MG63 (cell line): ENCODE data around the gene PCNT. TPM values are rescaled to one million over a fixed set of nuclear protein-coding genes. Genes with fewer than 3 reads are reported as not detected.

Experiments
- DNase-seq: peaks from one replicate; pipeline ENCODE4 v3.0.0-alpha.2; 2020
- H3K27me3 ChIP-seq: fragments of 250-450 bp; sonication (Bioruptor Pico); 2 replicates; pipeline ENCODE4 v1.5.1; 2020; ENCODE audit warnings: mild to moderate bottlenecking, moderate library complexity
- H3K36me3 ChIP-seq: fragments of 250-450 bp; sonication (Bioruptor Pico); 2 replicates; pipeline ENCODE4 v1.5.1; 2020; ENCODE audit warnings: mild to moderate bottlenecking, moderate library complexity
- H3K4me3 ChIP-seq: fragments of 250-450 bp; sonication (Bioruptor Pico); 2 replicates; pipeline ENCODE4 v1.5.1; 2020; ENCODE audit warnings: mild to moderate bottlenecking, moderate library complexity
- H3K9me3 ChIP-seq: fragments of 250-450 bp; sonication (Bioruptor Pico); 2 replicates; pipeline ENCODE4 v1.5.1; 2020; ENCODE audit warnings: mild to moderate bottlenecking, moderate library complexity
- total RNA-seq: library from RNA; depleted of rRNA; stranded (reverse); fragments of >200 nt; shearing (Covaris generic); gene quantifications from 2 replicates; pipeline ENCODE4 v1.2.3, GENCODE V29; 2014; ENCODE audit warnings: low replicate concordance

The PCNT gene
- total RNA-seq, 1 experiment from 2014 or later: 51.7 TPM

DNA sequence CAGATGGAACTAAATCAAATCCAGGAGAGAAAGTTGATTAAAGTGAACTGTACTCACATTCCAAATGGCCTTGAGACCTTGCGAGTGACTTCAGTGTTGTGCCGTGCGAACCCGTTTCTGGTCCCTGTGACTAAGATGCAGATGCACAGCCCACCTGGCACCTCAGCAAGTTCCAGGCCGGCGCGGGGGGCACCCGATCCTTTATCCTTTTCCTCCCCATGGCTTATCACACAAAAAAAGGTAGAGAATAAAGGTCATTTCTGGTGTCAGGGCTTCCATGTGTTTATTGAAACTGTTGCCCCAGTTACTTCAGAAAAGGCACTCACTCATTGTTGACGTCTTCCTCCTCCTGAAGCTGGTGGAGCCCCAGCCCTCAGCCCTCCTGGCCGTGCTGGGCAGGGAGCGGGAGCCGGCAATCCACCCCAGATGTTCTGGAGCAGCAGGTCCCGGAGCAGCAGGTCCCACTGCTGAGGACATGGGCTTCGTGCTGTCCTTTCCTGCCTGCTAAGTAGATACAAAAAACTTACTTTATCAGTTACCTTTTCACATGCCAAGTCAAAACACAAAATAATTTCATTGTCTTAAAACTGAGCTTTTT is 53.0 kb downstream of the PCNT start:
- H3K4me3 ChIP-seq: no peak overlapping the region
- H3K36me3 ChIP-seq: peaks cover 70% of the 10 kb centered on the region
- H3K27me3 ChIP-seq: no peaks in the 10 kb centered on the region
- DNase-seq: no peak
- H3K9me3 ChIP-seq: no peaks in the 10 kb centered on the region

DNA sequence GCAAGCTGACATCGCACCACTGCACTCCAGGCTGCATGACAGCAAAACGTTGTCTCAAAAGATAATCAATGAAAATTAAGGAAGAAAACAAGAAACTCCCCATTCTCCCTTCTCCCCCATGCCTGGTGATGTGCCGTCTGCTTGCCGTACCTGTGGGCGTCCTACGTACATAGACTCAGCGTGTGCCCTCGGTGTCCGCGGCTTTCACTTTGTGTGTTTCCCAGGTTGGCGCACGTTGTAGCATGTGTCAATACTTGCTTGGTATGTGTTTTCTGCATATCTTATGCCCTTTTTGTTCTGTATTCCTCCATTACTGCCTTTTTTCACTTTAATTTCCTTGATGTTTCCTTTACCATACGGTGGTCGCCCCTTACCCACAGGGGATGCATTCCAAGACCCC is 53.8 kb downstream of the PCNT start:
- DNase-seq: no peak
- Histone ChIP-seq H3K36me3 (peaks cover 69% of the 10 kb centered on the region), H3K4me3 (no peak overlapping the region), H3K9me3 (no peaks in the 10 kb centered on the region), H3K27me3 (no peaks in the 10 kb centered on the region)

DNA sequence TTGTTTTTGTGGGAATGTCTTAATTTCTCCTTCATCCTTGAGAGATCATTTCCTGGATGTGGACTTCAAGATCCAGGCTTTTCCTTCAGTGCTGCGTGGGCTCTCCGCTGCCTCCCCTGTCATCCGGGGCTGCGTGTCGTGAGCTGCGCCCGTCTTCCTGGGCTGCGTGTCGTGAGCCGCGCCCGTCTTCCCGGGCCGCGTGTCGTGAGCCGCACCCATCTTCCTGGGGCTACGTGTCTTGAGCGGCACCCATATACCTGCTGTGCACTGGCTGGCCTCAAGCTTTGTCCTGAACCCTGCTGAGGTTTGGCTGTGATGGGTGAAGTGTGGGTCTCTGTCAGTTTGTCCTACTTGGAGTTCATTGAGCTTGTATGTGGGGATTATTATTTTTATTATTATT is 55.1 kb downstream of the PCNT start:
- no peak overlapping the region for H3K4me3 ChIP-seq
- H3K36me3 ChIP-seq: peaks cover 61% of the 10 kb centered on the region
- no peak for DNase-seq
- no peaks in the 10 kb centered on the region for H3K9me3 ChIP-seq
- no peaks in the 10 kb centered on the region for H3K27me3 ChIP-seq

DNA sequence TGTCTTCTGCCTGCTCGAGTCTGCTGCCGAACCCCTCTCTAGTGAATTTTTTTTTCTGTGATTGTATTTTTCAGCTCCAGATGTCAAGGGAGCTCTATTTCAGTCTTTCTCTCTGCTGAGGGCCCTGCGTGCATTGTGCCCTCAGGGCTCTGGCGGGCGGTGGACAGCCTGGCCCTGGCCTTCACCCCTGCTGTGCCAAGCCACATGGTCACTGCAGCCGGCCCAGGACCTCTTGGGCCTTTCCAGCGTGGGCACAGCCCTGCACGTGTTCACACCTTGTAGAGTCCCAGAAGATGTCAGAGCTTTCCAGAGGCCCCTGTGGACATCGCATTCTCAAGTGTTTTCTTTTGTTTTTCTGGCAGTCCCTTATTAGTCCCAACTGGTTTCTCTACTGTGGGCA is 55.7 kb downstream of the PCNT start:
- DNase-seq: no peak
- no peaks in the 10 kb centered on the region for H3K27me3 ChIP-seq
- H3K36me3 ChIP-seq: peaks cover 60% of the 10 kb centered on the region
- no peak overlapping the region for H3K4me3 ChIP-seq
- no peaks in the 10 kb centered on the region for H3K9me3 ChIP-seq

DNA sequence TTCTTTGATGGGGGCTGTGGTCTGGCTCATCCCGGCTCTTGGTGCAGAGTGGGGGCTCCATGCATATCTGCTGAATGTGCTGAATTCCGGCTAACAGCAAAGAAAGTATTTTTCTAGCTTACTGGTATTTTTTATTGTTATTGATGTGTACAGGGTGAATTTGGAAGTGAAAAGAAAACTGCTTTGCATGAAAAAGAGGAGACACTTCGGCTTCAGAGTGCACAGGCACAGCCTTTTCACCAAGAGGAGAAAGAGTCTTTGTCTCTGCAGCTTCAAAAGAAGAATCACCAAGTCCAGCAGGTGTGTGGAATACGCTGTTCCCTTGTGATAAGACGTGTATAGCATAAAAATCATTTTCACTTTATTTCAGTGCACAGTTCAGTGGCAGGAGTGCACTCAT is 57.6 kb downstream of the PCNT start:
- Histone ChIP-seq H3K9me3 (no peaks in the 10 kb centered on the region), H3K27me3 (no peaks in the 10 kb centered on the region), H3K4me3 (no peak overlapping the region), H3K36me3 (peaks cover 55% of the 10 kb centered on the region)
- DNase-seq: no peak

DNA sequence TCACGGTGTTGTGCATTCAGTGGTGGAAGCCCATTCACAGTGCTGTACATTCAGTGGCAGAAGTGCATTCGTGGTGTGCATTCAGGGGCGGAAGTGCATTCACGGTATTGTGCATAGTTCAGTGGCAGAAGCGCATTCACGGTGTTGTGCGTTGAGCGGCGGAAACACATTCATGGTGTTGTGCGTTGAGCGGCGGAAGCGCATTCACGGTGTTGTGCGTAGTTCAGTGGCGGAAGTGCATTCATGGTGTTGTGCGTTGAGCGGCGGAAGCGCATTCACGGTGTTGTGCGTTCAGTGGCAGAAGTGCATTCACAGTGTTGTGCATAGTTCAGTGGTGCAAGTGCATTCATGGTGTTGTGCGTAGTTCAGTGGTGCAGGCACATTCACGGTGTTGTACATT is 60.6 kb downstream of the PCNT start:
- no peaks in the 10 kb centered on the region for H3K27me3 ChIP-seq
- H3K36me3 ChIP-seq: peaks cover 46% of the 10 kb centered on the region
- no peaks in the 10 kb centered on the region for H3K9me3 ChIP-seq
- DNase-seq: no peak
- H3K4me3 ChIP-seq: no peak overlapping the region

DNA sequence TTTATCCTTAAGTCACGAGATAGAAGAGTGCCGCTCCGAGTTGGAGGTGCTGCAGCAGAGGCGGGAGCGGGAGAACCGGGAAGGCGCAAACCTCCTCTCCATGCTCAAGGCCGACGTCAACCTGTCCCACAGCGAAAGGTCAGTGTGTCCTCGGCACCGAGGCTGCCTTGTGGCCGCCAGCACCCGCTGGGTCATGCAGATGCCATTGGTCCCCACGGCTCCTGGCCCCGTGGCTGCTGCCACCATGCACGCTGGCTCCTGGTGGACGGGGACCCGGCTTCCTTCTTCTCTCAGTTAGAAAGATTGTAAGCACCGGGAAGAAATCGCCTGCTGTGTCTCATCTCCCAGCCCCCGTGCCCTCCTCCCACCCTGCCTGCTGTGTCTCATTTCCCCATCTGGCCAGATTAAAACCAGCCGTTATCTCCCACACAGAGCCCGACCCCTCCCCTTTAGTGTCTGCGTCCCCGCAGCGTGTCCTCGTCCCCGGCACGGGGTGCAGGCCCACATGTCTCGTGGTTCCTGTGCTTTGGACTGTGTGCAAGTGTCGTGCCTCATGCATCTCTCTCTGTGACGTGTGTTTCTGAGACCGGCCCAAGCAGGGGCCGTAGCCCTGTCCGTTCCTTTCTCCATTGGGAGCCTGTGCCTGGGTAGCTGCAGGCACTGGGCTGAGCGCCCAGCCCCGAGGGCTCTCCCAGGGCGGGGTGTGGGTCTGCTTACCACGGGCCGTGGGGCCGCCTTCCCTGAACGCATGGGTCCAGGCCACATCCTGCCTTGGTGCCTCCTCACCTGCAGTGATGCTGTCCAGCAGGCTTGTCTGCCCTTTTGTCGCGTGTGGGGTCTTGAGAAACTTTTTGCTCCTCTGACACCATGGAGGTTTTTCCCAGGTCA is 62.1 kb downstream of the PCNT start:
- Histone ChIP-seq H3K27me3 (no peaks in the 10 kb centered on the region), H3K36me3 (peaks cover 53% of the 10 kb centered on the region), H3K4me3 (no peak overlapping the region), H3K9me3 (no peaks in the 10 kb centered on the region)
- no peak for DNase-seq

DNA sequence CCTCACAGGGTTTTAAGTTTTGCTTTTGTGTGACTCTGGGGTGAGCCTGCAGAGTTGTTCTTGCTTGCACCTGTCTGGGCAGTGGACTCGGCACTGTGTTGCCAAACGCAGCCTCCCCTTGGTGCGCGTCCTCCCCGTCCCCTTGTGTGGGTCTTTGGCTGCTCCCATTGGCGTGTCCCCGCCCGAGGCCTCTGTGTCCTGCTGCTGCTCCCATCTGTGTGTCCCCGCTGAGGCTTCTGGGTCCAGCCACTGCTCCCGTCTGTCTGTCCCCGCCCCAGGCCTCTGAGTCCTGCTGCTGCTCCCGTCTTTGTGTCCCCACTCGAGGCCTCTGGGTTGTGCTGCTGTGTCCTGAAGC is 62.8 kb downstream of the PCNT start:
- no peak overlapping the region for H3K4me3 ChIP-seq
- H3K9me3 ChIP-seq: no peaks in the 10 kb centered on the region
- H3K36me3 ChIP-seq: peaks cover 52% of the 10 kb centered on the region
- DNase-seq: no peak
- no peaks in the 10 kb centered on the region for H3K27me3 ChIP-seq

DNA sequence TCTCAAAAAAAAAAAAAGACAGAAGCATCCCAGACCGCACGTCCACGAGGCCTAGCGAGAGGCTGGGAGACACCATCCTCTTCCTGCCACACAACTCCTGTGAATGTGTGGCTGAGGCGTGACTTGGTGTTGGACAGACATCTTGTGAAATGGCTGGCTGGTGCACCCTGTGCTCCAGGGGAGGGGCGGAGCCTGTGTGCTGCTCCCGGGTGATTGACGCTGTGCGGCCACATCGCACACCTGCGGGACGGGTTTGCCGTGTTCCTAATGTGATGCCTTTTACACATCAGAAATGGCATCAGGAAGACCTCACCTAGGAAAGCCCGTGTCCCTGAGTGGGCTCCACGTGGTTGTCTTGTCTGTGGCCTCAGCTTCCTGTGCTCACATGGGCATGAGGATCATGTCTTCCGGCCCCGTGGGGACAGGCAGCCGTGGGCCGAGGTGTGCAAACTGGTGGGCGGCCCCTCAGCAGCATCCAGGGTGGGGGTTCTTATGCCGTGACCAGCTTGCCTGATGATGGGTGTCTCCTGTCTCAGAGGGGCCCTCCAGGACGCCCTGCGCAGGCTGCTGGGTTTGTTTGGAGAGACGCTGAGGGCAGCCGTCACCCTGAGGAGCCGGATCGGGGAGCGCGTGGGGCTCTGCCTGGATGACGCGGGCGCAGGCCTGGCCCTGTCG is 64.4 kb downstream of the PCNT start:
- no peaks in the 10 kb centered on the region for H3K27me3 ChIP-seq
- no peaks in the 10 kb centered on the region for H3K9me3 ChIP-seq
- no peak for DNase-seq
- no peak overlapping the region for H3K4me3 ChIP-seq
- H3K36me3 ChIP-seq: peaks cover 58% of the 10 kb centered on the region

DNA sequence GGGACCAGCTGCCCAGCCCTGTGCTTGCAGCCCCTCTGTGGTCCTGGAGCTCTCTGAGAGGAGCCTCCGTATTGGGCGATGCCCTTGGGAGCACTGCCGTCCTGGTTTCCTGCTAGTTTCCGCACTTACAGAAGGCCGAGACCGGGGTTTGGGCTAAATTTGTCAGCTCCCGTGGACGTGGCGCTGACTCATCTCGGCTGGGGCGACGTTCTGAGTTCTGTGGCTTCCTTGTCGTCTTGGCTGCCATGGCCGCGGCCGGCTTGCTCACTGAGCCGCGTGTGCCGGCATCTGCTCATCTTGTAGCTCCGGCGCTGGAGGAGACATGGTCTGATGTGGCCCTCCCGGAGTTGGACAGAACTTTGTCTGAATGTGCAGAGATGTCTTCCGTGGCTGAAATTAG is 64.9 kb downstream of the PCNT start:
- no peaks in the 10 kb centered on the region for H3K27me3 ChIP-seq
- no peak for DNase-seq
- H3K9me3 ChIP-seq: no peaks in the 10 kb centered on the region
- no peak overlapping the region for H3K4me3 ChIP-seq
- H3K36me3 ChIP-seq: peaks cover 64% of the 10 kb centered on the region

DNA sequence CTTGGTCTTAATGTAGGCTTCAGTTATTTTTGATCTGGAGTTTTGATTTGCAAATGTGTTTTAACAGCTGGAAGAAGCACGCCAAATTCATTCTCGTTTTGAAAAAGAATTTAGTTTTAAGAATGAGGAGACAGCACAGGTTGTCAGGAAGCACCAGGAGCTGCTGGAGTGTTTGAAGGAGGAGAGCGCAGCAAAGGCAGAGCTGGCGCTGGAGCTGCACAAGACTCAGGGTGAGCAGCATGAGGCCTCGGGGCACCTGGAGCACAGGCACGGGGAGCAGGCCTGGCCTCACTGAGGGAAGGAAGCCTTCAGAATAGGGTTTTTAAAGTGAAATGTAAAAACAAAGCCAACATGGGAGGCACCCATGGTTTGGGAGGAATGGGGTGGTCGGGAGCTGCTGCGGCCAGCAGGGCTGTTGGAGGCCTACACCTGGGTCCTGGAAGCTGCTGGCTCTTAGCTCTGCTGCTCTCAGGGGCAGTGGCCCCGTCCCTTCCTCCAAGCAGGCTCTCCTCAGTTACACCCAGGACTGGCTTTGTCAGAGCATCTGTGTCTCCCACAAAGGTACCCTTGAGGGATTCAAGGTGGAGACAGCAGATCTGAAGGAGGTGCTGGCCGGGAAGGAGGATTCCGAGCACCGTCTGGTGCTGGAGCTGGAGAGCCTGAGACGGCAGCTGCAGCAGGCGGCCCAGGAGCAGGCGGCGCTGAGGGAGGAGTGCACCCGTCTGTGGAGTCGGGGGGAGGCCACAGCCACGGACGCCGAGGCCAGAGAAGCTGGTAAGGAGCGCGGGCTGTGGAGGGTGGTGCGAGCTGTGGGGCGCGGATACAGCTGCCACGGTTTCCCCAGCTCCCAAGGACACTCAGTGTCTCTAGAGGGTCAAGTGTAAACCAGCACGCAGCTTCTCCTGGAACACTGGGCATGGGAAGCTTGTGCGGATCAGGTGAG is 66.9 kb downstream of the PCNT start:
- H3K4me3 ChIP-seq: no peak overlapping the region
- no peaks in the 10 kb centered on the region for H3K9me3 ChIP-seq
- H3K36me3 ChIP-seq: peaks cover 65% of the 10 kb centered on the region
- no peaks in the 10 kb centered on the region for H3K27me3 ChIP-seq
- DNase-seq: no peak

DNA sequence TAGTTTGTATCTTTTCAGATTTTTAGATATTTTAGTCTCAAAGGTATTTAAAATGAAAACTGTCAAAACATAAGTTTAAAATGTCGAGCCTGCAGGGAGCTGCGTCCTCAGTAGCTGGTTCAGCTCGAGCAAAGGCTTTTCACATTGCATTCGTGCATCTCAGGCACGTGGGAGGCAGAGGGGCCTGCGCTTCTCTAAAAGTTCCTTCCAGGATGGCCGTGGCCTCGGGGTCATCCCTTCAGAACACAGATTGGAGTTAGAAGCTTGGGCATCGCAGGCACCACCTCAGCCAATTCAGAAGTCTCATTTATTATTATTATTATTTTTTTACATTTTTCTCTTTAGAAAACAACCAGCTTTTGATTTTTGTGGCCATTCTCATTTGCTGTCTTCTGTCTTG is 67.8 kb downstream of the PCNT start:
- Histone ChIP-seq H3K36me3 (peaks cover 65% of the 10 kb centered on the region), H3K9me3 (no peaks in the 10 kb centered on the region), H3K27me3 (no peaks in the 10 kb centered on the region), H3K4me3 (no peak overlapping the region)
- no peak for DNase-seq

DNA sequence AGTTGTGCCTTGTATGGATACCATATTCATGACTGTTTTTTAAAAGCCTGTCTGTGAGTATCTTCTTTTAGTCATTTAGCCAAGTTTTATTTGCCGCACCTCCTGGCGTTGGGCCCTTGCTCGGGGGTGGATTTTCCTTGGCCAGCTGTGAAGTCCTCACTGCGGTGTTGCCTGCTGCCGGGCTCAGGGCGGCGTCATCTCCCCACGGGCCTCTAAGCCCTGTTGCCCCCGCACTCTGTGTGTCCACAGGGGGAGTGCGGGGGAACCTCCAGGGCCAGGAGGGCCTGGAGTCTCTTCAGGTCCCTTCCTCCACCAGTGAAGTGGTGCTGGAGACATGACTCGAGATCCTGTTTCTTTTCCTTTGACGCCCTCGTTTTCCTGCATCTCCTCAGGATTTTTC is 69.0 kb downstream of the PCNT start:
- Histone ChIP-seq H3K9me3 (no peaks in the 10 kb centered on the region), H3K27me3 (no peaks in the 10 kb centered on the region), H3K36me3 (peaks cover 67% of the 10 kb centered on the region), H3K4me3 (no peak overlapping the region)
- DNase-seq: peak; percentile 94

DNA sequence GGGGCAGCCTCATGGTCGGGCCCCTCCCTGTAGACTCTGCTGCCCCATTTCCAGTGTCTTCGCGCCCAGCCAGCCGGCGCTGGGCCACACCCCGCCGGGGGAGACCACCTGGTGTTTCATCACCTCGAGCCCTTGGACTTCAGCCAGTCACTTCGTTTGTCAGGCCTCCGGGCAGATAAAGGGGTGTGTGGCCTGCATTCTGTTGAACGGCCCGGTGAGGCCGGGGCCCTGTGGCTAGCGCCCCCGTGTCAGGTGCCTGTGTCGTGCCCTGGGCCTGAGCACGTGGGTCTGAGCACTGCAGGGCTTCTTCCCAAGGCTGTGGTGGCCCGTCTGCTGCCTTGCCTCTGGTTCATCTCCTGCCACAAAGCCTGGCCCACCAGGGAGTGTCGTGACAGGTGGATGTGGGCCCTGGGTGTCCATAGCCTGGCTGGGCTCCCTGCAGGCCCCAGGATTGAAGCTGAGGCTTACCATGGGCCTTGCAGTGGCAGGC is 69.5 kb downstream of the PCNT start:
- Histone ChIP-seq H3K4me3 (no peak overlapping the region), H3K36me3 (peaks cover 73% of the 10 kb centered on the region), H3K27me3 (no peaks in the 10 kb centered on the region), H3K9me3 (no peaks in the 10 kb centered on the region)
- no peak for DNase-seq

DNA sequence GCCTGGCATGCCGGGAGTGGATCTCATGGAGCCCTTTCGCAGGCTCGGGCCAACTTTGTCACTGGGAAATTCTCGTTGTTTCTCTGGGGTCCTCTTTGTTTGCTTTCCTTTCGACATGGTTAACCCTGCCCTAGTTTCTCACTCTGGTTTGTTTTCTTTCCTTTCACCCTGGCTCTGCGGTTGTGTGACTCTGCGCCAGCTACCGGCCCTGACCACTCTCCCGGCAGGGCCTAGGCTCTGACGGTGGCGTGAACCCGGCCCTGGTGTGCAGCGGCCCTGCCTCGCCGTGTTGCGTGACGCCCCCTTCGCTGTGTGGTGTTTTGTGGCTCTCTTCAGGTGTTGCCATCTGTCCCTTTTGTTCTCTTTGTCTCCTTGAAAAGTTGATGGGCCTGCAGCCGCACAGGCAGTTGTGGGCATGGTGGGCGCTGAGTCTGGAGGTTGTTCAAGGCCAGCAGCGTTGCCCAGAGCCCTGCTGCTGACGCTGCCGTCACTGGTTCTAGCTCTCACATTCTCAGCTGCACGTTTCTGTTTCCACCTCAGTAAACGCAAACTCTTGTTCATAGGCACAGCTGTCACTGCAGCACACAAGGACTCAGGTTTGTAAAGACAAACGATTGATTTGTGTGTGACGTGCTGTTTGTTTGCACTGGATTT is 70.1 kb downstream of the PCNT start:
- H3K36me3 ChIP-seq: peaks cover 76% of the 10 kb centered on the region
- no peak for DNase-seq
- no peaks in the 10 kb centered on the region for H3K27me3 ChIP-seq
- H3K4me3 ChIP-seq: no peak overlapping the region
- H3K9me3 ChIP-seq: no peaks in the 10 kb centered on the region

DNA sequence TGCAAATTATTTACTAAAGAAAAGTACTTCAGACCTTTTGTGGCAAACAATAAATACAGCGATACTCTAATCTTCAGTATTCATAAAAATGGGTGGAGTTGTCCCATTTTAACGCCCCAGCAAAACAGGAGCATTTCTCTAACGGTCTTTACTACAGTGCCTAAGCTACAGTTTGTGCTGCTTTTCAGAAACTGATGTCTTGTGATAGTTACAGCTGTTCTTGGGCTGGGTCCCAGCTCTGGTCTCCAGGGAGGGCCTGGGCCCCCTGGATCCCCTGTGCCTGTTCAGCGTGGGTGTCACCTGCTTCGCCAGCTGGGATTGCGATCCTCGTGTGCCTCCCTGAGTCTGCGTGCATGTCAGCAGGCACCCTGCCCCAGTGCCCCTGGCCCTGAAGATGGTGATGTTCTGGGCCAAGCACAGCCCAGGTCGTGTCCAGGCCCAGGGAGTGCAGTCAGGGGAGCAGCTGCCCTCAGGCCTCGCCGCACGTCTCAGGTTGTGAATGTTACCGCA is 70.7 kb downstream of the PCNT start:
- Histone ChIP-seq H3K36me3 (peaks cover 74% of the 10 kb centered on the region), H3K4me3 (no peak overlapping the region), H3K27me3 (no peaks in the 10 kb centered on the region), H3K9me3 (no peaks in the 10 kb centered on the region)
- no peak for DNase-seq
